Smooth muscle cell (in vitro differentiated cells): Measurements from ENCODE around the gene SPZ1. TPM values are rescaled to one million over a fixed set of nuclear protein-coding genes. Genes with fewer than 3 reads are reported as not detected.

Experiments used
- DNase-seq: peaks from one replicate; lab custom pipeline; 2025; ENCODE audit not compliant: unreplicated experiment; lab: John Stamatoyannopoulos, UW
- H2AFZ ChIP-seq: fragments of 200-600 bp; sonication (generic); 2 replicates; pipeline ENCODE4 v1.6.0; 2016; ENCODE audit warnings: antibody characterized with exemption, low read depth, mild to moderate bottlenecking
- H3F3A ChIP-seq: fragments of 200-600 bp; sonication (generic); 2 replicates; pipeline ENCODE4 v1.6.0; 2017; ENCODE audit warnings: antibody characterized with exemption, low read depth
- H3K27ac ChIP-seq: fragments of 200-600 bp; sonication (generic); 2 replicates; pipeline ENCODE4 v1.5.1; 2016; ENCODE audit warnings: low read depth, mild to moderate bottlenecking
- H3K27me3 ChIP-seq: fragments of 200-600 bp; sonication (generic); 2 replicates; pipeline ENCODE4 v1.6.1; 2016; ENCODE audit warnings: low read depth, mild to moderate bottlenecking
- H3K36me3 ChIP-seq: fragments of 200-600 bp; sonication (generic); 2 replicates; pipeline ENCODE4 v1.5.1; 2016; ENCODE audit warnings: low read depth
- H3K4me1 ChIP-seq: fragments of 200-600 bp; sonication (generic); 2 replicates; pipeline ENCODE4 v1.5.1; 2016; ENCODE audit warnings: low read depth
- H3K4me2 ChIP-seq: fragments of 200-600 bp; sonication (generic); 2 replicates; pipeline ENCODE4 v1.6.0; 2016; ENCODE audit warnings: mild to moderate bottlenecking
- H3K4me3 ChIP-seq: fragments of 200-600 bp; sonication (generic); 2 replicates; pipeline ENCODE4 v1.5.1; 2016; ENCODE audit warnings: mild to moderate bottlenecking
- H3K79me2 ChIP-seq: fragments of 200-600 bp; sonication (generic); 2 replicates; pipeline ENCODE4 v1.6.0; 2016; ENCODE audit warnings: low read depth, mild to moderate bottlenecking
- H3K9ac ChIP-seq: fragments of 200-600 bp; sonication (generic); 2 replicates; pipeline ENCODE4 v1.6.0; 2016; ENCODE audit warnings: low read depth
- H3K9me3 ChIP-seq: fragments of 200-600 bp; sonication (generic); replicated peaks from 2 replicates; pipeline ENCODE4 v1.5.1; 2016; ENCODE audit warnings: low read depth
- H4K20me1 ChIP-seq: fragments of 200-600 bp; sonication (generic); 2 replicates; pipeline ENCODE4 v1.6.0; 2016; ENCODE audit warnings: low read depth
- CTCF ChIP-seq: fragments of 200-600 bp; sonication (generic); IDR thresholded peaks from 2 replicates; pipeline ENCODE4 v1.5.1; 2017; ENCODE audit warnings: borderline replicate concordance, mild to moderate bottlenecking, antibody characterized with exemption; ENCODE audit not compliant: insufficient read depth, poor library complexity, severe bottlenecking
- WGBS: methylation state at CpG from one replicate; pipeline ENCODE4 v1.1.7; 2016; ENCODE audit warnings: low lambda C conversion rate; 5-methylcytosine and 5-hydroxymethylcytosine counted together
- polyA plus RNA-seq: library from polyadenylated mRNA; unstranded; fragments of >200 nt; fragmentation: Nextera tagmentation; extraction: Ambion mirVana; gene quantifications from 2 replicates; pipeline ENCODE4 v1.2.1, GENCODE V29; 2016
- total RNA-seq: library from RNA; depleted of rRNA; stranded (reverse); fragments of >200 nt; gene quantifications from 2 replicates; pipeline ENCODE4 v1.2.3, GENCODE V29; 2014

Gene SPZ1
- total and polyA plus RNA-seq, 2 experiments from 2014 or later, result not detected

- H3K4me1 ChIP-seq, result no peaks in the 10 kb centered on the region
- H3K27ac ChIP-seq, result no peak overlapping the region
- no peak overlapping the region for H2AFZ ChIP-seq
- H3K36me3 ChIP-seq, result no peaks in the 10 kb centered on the region
- DNase-seq, result no peak
- no peaks in the 10 kb centered on the region for H4K20me1 ChIP-seq
- H3K79me2 ChIP-seq, result no peaks in the 10 kb centered on the region
- 84% methylated on average over 11 of the region's 11 CpGs for whole genome bisulfite sequencing
- no peak overlapping the region for H3K4me2 ChIP-seq
- no peak overlapping the region for H3K9ac ChIP-seq
- H3F3A ChIP-seq, result no peaks in the 10 kb centered on the region
- H3K9me3 ChIP-seq, result peaks cover 3% of the 10 kb centered on the region
- no peak overlapping the region for H3K4me3 ChIP-seq
- H3K27me3 ChIP-seq, result no peaks in the 10 kb centered on the region
- no peak for TF ChIP-seq CTCF
Observed at GRCh38 chr5:80308526-80308925, 11.3 kb upstream of the SPZ1 start.

GRCh38 chr5:80309871-80310665 lies 9.7 kb upstream of the SPZ1 start:
- WGBS, result 85% methylated on average over 31 of the region's 34 CpGs
- no peak overlapping the region for H3K27ac ChIP-seq

GRCh38 chr5:80315244-80315643 lies 4.6 kb upstream of the SPZ1 start:
- Histone ChIP-seq H3K4me1 (no peaks in the 10 kb centered on the region), H4K20me1 (no peaks in the 10 kb centered on the region), H3K4me3 (no peak overlapping the region), H3K27ac (no peak overlapping the region), H2AFZ (no peak overlapping the region), H3F3A (no peaks in the 10 kb centered on the region), H3K9me3 (peaks cover 3% of the 10 kb centered on the region), H3K4me2 (no peak overlapping the region), H3K27me3 (peaks cover 5% of the 10 kb centered on the region), H3K9ac (no peak overlapping the region), H3K79me2 (no peaks in the 10 kb centered on the region), H3K36me3 (no peaks in the 10 kb centered on the region)
- no peak for DNase-seq
- WGBS, result 96% methylated on average over 1 of the region's 1 CpG
- TF ChIP-seq CTCF, result no peak

More at GRCh38 chr5:80309871-80310665, 9.7 kb upstream of the SPZ1 start:
- no peaks in the 10 kb centered on the region for H4K20me1 ChIP-seq
- H3K4me2 ChIP-seq, result no peak overlapping the region
- no peak overlapping the region for H2AFZ ChIP-seq
- H3K27me3 ChIP-seq, result no peaks in the 10 kb centered on the region
- H3K4me3 ChIP-seq, result no peak overlapping the region
- no peak for DNase-seq
- TF ChIP-seq CTCF, result no peak
- H3F3A ChIP-seq, result no peaks in the 10 kb centered on the region
- no peaks in the 10 kb centered on the region for H3K79me2 ChIP-seq
- H3K9ac ChIP-seq, result no peak overlapping the region
- H3K4me1 ChIP-seq, result no peaks in the 10 kb centered on the region
- peaks cover 3% of the 10 kb centered on the region for H3K9me3 ChIP-seq
- no peaks in the 10 kb centered on the region for H3K36me3 ChIP-seq

- H2AFZ ChIP-seq, result no peak overlapping the region
- no peak overlapping the region for H3K9ac ChIP-seq
- no peaks in the 10 kb centered on the region for H4K20me1 ChIP-seq
- no peak overlapping the region for H3K4me2 ChIP-seq
- H3K9me3 ChIP-seq, result no peaks in the 10 kb centered on the region
- H3K36me3 ChIP-seq, result no peaks in the 10 kb centered on the region
- TF ChIP-seq CTCF, result no peak
- no peak for DNase-seq
- H3F3A ChIP-seq, result no peaks in the 10 kb centered on the region
- no peak overlapping the region for H3K4me3 ChIP-seq
- peaks cover 13% of the 10 kb centered on the region for H3K27me3 ChIP-seq
- no peak overlapping the region for H3K27ac ChIP-seq
- no peaks in the 10 kb centered on the region for H3K4me1 ChIP-seq
- WGBS, result 52% methylated on average over 1 of the region's 1 CpG
- H3K79me2 ChIP-seq, result no peaks in the 10 kb centered on the region
Observed at GRCh38 chr5:80318212-80318611, 1.6 kb upstream of the SPZ1 start.
